ENCODE measurements around the gene TXNRD1.

- TF ChIP-seq CTCF (IDR thresholded peaks at IDR 0.05; ENCODE audit: insufficient read depth, low read depth, low read length) (no peak), EZH2 (IDR thresholded peaks at IDR 0.05; ENCODE audit: insufficient read depth, low read length) (no peak)
Observed at GRCh38 chr12:104249017-104249416, 33.4 kb downstream of the TXNRD1 start.

All from astrocyte (in vitro differentiated cells and primary cell).